GM18508 (cell line): Measurements from ENCODE around the gene SEMA4F.

Experiments
- ATAC-seq: cut with Tn5 transposase; IDR thresholded peaks from one replicate; pipeline ENCODE4 v1.9.1; 2021; ENCODE audit warnings: moderate number of reproducible peaks; ENCODE audit not compliant: insufficient read depth, unreplicated experiment

SEMA4F gene

GRCh38 chr2:74655579-74655978 lies 1.5 kb downstream of the SEMA4F start:
- no peak for ATAC-seq

GRCh38 chr2:74658516-74658915 lies 4.5 kb downstream of the SEMA4F start:
- ATAC-seq: no peak

GRCh38 chr2:74659462-74659861 lies 5.4 kb downstream of the SEMA4F start:
- no peak for ATAC-seq

- ATAC-seq: no peak
Measured at GRCh38 chr2:74668087-74668486, 14.0 kb downstream of the SEMA4F start.

GRCh38 chr2:74670263-74670662 lies 16.2 kb downstream of the SEMA4F start:
- ATAC-seq: no peak

GRCh38 chr2:74671479-74671878 lies 17.4 kb downstream of the SEMA4F start:
- ATAC-seq: no peak

GRCh38 chr2:74673826-74674528 lies 19.9 kb downstream of the SEMA4F start:
- no peak for ATAC-seq

GRCh38 chr2:74675090-74675489 lies 21.0 kb downstream of the SEMA4F start:
- ATAC-seq: no peak

- ATAC-seq: no peak
Measured at GRCh38 chr2:74676331-74676730, 22.3 kb downstream of the SEMA4F start.

GRCh38 chr2:74679615-74680014 lies 25.6 kb downstream of the SEMA4F start:
- no peak for ATAC-seq

- ATAC-seq: no peak
Measured at GRCh38 chr2:74682501-74682900, 28.5 kb downstream of the SEMA4F start.

- no peak for ATAC-seq
Measured at GRCh38 chr2:74685408-74685807, 31.4 kb downstream of the SEMA4F start.

- no peak for ATAC-seq
Measured at GRCh38 chr2:74688881-74689280, 34.8 kb downstream of the SEMA4F start.

GRCh38 chr2:74689671-74690070 lies 35.6 kb downstream of the SEMA4F start:
- ATAC-seq: no peak

GRCh38 chr2:74690571-74690970 lies 36.5 kb downstream of the SEMA4F start:
- ATAC-seq: no peak

GRCh38 chr2:74691929-74692328 lies 37.9 kb downstream of the SEMA4F start:
- ATAC-seq: no peak

- no peak for ATAC-seq
Measured at GRCh38 chr2:74693213-74693612, 39.2 kb downstream of the SEMA4F start.

- ATAC-seq: no peak
Measured at GRCh38 chr2:74693668-74694067, 39.6 kb downstream of the SEMA4F start.

GRCh38 chr2:74694281-74694680 lies 40.2 kb downstream of the SEMA4F start:
- no peak for ATAC-seq

GRCh38 chr2:74695663-74696062 lies 41.6 kb downstream of the SEMA4F start:
- ATAC-seq: no peak

- no peak for ATAC-seq
Measured at GRCh38 chr2:74696829-74697228, 42.8 kb downstream of the SEMA4F start.

- no peak for ATAC-seq
Measured at GRCh38 chr2:74700643-74701372, 46.8 kb downstream of the SEMA4F start.
